Thymus (tissue), 11 donors: ENCODE results near the gene SSTR5. TPM values are rescaled to one million over a fixed set of nuclear protein-coding genes. Genes with fewer than 3 reads are reported as not detected.
A peak's percentile ranks its signal among the peaks of the same experiment; 100 is the strongest.

Experiments
- DNase-seq, 9 donors: peaks; one replicate each; pipeline ENCODE4 v3.0.0-alpha.2; 2013; ENCODE audit warnings: low spot score in 9 of 9, low read depth in 6 of 9, missing footprints in 1 of 9
- H3K27ac ChIP-seq, 2 donors: one replicate each; pipeline ENCODE4 v1.5.1; 2013; ENCODE audit warnings: control low read depth in 1 of 2, low read depth in 1 of 2, low read length in 1 of 2, mild to moderate bottlenecking in 1 of 2, moderate library complexity in 1 of 2
- H3K27me3 ChIP-seq, 2 donors: one replicate each; pipeline ENCODE4 v1.5.1; 2013; ENCODE audit warnings: low read length in 1 of 2; ENCODE audit not compliant: control insufficient read depth in 2 of 2, insufficient read depth in 1 of 2
- H3K36me3 ChIP-seq, 2 donors: one replicate each; pipeline ENCODE4 v1.5.1; 2013; ENCODE audit warnings: low read length in 1 of 2, mild to moderate bottlenecking in 1 of 2, moderate library complexity in 1 of 2; ENCODE audit not compliant: control insufficient read depth in 2 of 2, insufficient read depth in 2 of 2
- H3K4me1 ChIP-seq, 2 donors: one replicate each; pipeline ENCODE4 v1.5.1; 2013; ENCODE audit warnings: low read length in 2 of 2; ENCODE audit not compliant: control insufficient read depth in 2 of 2, insufficient read depth in 2 of 2
- H3K4me3 ChIP-seq, 2 donors: one replicate each; pipeline ENCODE4 v1.5.1; 2013; ENCODE audit warnings: low read length in 2 of 2, control low read depth in 1 of 2, mild to moderate bottlenecking in 1 of 2
- H3K9me3 ChIP-seq, 2 donors: one replicate each; pipeline ENCODE4 v1.5.1; 2013; ENCODE audit warnings: low read length in 1 of 2, mild to moderate bottlenecking in 1 of 2; ENCODE audit not compliant: control insufficient read depth in 2 of 2, insufficient read depth in 1 of 2
- WGBS: extraction: QIAGEN DNeasy Blood & Tissue Kit; methylation state at CpG from one replicate; pipeline ENCODE4 v1.1.7; 2013; 5-methylcytosine and 5-hydroxymethylcytosine counted together
- polyA plus RNA-seq: library from polyadenylated mRNA; stranded (reverse); fragments of 200-250 nt; gene quantifications from one replicate; pipeline ENCODE4 v1.2.3, GENCODE V29; 2013
- total RNA-seq: library from RNA; stranded (reverse); fragments of 120-200 nt; gene quantifications from one replicate; pipeline ENCODE4 v1.2.4, GENCODE V29; 2013
- donor health status: healthy.

The SSTR5 gene
- total and polyA plus RNA-seq, 2 donors: not detected

DNA sequence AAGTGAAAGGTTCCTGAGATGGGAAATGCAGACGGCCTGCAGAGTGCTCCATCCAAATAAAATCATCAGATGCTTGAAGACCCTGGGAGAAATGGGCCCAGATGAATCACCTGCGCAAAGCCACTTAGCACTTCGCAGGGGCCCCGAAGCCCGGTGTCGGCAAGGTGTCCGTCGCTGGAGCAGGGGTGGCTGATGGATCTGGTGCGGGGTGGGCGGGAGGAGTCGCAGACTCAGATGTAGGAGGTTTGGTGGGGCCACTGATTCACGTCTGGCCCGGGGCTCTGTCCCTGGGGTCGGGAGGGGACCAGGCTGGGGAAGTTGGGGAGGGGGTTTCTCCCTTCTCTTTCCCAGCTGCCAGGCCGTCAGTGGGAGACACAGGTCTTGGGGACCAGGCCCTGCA is 21.6 kb upstream of the SSTR5 start:
- Histone ChIP-seq H3K4me3 (no peak overlapping the region), H3K4me1 (no peaks in the 10 kb centered on the region), H3K27ac (no peak overlapping the region), H3K36me3 (no peaks in the 10 kb centered on the region), H3K9me3 (peaks cover 0 to 1% of the 10 kb centered on the region in 2 donors), H3K27me3 (peaks cover 0 to 22% of the 10 kb centered on the region in 2 donors)
- no peak for DNase-seq
- WGBS: 94% methylated on average over 15 of the region's 15 CpGs

DNA sequence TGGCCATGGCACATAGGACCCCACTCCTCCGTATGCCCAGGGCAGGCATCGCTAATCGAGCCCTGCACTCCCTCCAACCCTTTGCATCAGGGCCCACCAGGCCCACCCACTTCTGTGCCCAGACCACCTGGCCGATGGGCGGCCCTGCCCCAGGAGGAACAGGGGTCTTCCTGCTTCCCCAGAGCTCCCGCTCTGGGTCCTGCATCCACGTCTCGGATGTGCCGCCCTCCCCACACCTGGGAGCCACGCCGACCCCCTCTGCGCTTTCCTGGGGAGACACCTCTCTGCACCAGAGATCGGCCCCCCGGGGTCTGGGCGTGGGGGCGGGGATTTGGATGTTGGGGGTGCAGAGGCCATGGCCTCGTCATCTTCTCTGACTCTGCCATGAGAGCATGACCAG is 21.1 kb upstream of the SSTR5 start:
- H3K27ac ChIP-seq: no peak overlapping the region
- no peaks in the 10 kb centered on the region for H3K4me1 ChIP-seq
- no peak for DNase-seq
- H3K36me3 ChIP-seq: no peaks in the 10 kb centered on the region
- H3K27me3 ChIP-seq: peaks cover 0 to 22% of the 10 kb centered on the region in 2 donors
- H3K9me3 ChIP-seq: peaks cover 0 to 1% of the 10 kb centered on the region in 2 donors
- H3K4me3 ChIP-seq: no peak overlapping the region
- 97% methylated on average over 17 of the region's 17 CpGs for WGBS

- Histone ChIP-seq H3K4me1 (no peaks in the 10 kb centered on the region), H3K36me3 (no peaks in the 10 kb centered on the region), H3K9me3 (peaks cover 1 to 6% of the 10 kb centered on the region in 2 donors), H3K27ac (no peak overlapping the region), H3K4me3 (no peak overlapping the region), H3K27me3 (peaks cover 0 to 28% of the 10 kb centered on the region in 2 donors)
- DNase-seq: no peak
- 96% methylated on average over 9 of the region's 9 CpGs for WGBS
Measured at GRCh38 chr16:1052721-1053120, 19.8 kb upstream of the SSTR5 start.

- Histone ChIP-seq H3K4me3 (no peak overlapping the region), H3K9me3 (peaks cover 1 to 9% of the 10 kb centered on the region in 2 donors), H3K27me3 (peaks cover 0 to 28% of the 10 kb centered on the region in 2 donors), H3K4me1 (no peaks in the 10 kb centered on the region), H3K27ac (no peak overlapping the region), H3K36me3 (no peaks in the 10 kb centered on the region)
- no peak for DNase-seq
- WGBS: 78% methylated on average over 14 of the region's 14 CpGs
Measured at GRCh38 chr16:1053121-1053521, 19.4 kb upstream of the SSTR5 start.

GRCh38 chr16:1053700-1054368 is 18.7 kb upstream of the SSTR5 start:
- no peak overlapping the region for H3K4me3 ChIP-seq
- no peak for DNase-seq
- peaks cover 0 to 24% of the 10 kb centered on the region in 2 donors for H3K27me3 ChIP-seq
- peaks cover 1 to 16% of the 10 kb centered on the region in 2 donors for H3K9me3 ChIP-seq
- H3K36me3 ChIP-seq: no peaks in the 10 kb centered on the region
- WGBS: 90% methylated on average over 21 of the region's 21 CpGs
- no peaks in the 10 kb centered on the region for H3K4me1 ChIP-seq
- no peak overlapping the region for H3K27ac ChIP-seq

- H3K4me1 ChIP-seq: no peaks in the 10 kb centered on the region
- 43% methylated on average over 34 of the region's 34 CpGs for WGBS
- H3K27ac ChIP-seq: no peak overlapping the region
- peaks cover 0 to 15% of the 10 kb centered on the region in 2 donors for H3K27me3 ChIP-seq
- H3K36me3 ChIP-seq: no peaks in the 10 kb centered on the region
- peaks cover 1 to 18% of the 10 kb centered on the region in 2 donors for H3K9me3 ChIP-seq
- peak in 2 of 9 donors; percentile 1 to 3 for DNase-seq
- no peak overlapping the region for H3K4me3 ChIP-seq
Measured at GRCh38 chr16:1054660-1055556, 17.6 kb upstream of the SSTR5 start.

- no peak overlapping the region for H3K27ac ChIP-seq
- no peak overlapping the region for H3K4me3 ChIP-seq
- 84% methylated on average over 13 of the region's 13 CpGs for WGBS
- H3K9me3 ChIP-seq: peaks cover 1 to 18% of the 10 kb centered on the region in 2 donors
- no peak for DNase-seq
- no peaks in the 10 kb centered on the region for H3K4me1 ChIP-seq
- peaks cover 0 to 15% of the 10 kb centered on the region in 2 donors for H3K27me3 ChIP-seq
- H3K36me3 ChIP-seq: no peaks in the 10 kb centered on the region
Measured at GRCh38 chr16:1055557-1055924, 17.0 kb upstream of the SSTR5 start.

GRCh38 chr16:1056196-1056595 is 16.4 kb upstream of the SSTR5 start:
- 78% methylated on average over 8 of the region's 8 CpGs for WGBS
- peaks cover 0 to 15% of the 10 kb centered on the region in 2 donors for H3K27me3 ChIP-seq
- H3K27ac ChIP-seq: no peak overlapping the region
- H3K36me3 ChIP-seq: no peaks in the 10 kb centered on the region
- peaks cover 0 to 18% of the 10 kb centered on the region in 2 donors for H3K9me3 ChIP-seq
- no peak for DNase-seq
- no peak overlapping the region for H3K4me3 ChIP-seq
- no peaks in the 10 kb centered on the region for H3K4me1 ChIP-seq
